OCI-LY7 (cell line): Measurements from ENCODE around the gene HS1BP3. TPM values are rescaled to one million over a fixed set of nuclear protein-coding genes. Genes with fewer than 3 reads are reported as not detected.

Experiments used
- BruUV-seq: library from RNA; stranded (reverse); fragments of 400-500 nt; replicated peaks from 2 replicates; lab custom pipeline; 2021; lab: Mats Ljungman, UMichigan
- CTCF ChIA-PET: fragments of 300-600 bp; sonication (Branson Sonifier 250); formaldehyde crosslinking; loops from one replicate; lab custom pipeline; 2022; ENCODE audit warnings: antibody characterized with exemption; ENCODE audit not compliant: unreplicated experiment; lab: Charles Lee
- POLR2A ChIA-PET: fragments of 300-600 bp; sonication (Branson Sonifier 250); formaldehyde crosslinking; loops from one replicate; lab custom pipeline; 2022; ENCODE audit warnings: antibody characterized with exemption; lab: Charles Lee
- DNase-seq: peaks from one replicate; pipeline ENCODE4 v3.0.0-alpha.2; 2015; ENCODE audit warnings: low spot score
- H2AFZ ChIP-seq: fragments of 200-600 bp; sonication (generic), shearing (Covaris generic); 2 replicates; pipeline ENCODE4 v1.6.1; 2014; ENCODE audit warnings: mild to moderate bottlenecking, antibody characterized with exemption, low read length, moderate library complexity
- H3K27ac ChIP-seq: fragments of 200-600 bp; sonication (generic); 2 replicates; pipeline ENCODE4 v1.5.1; 2014; ENCODE audit warnings: mixed run types, low read depth, mild to moderate bottlenecking, moderate library complexity, low read length, inconsistent platforms; ENCODE audit not compliant: poor library complexity, severe bottlenecking
- H3K36me3 ChIP-seq: fragments of 200-600 bp; sonication (generic); 2 replicates; pipeline ENCODE4 v1.6.1; 2014; ENCODE audit warnings: mild to moderate bottlenecking, antibody characterized with exemption, low read length, moderate library complexity, mixed read lengths; ENCODE audit not compliant: insufficient read depth
- H3K4me1 ChIP-seq: fragments of 200-600 bp; sonication (generic); 2 replicates; pipeline ENCODE4 v1.5.1; 2014; ENCODE audit warnings: mild to moderate bottlenecking, low read length; ENCODE audit not compliant: insufficient read depth, poor library complexity, severe bottlenecking
- H3K4me2 ChIP-seq: fragments of 200-600 bp; sonication (generic); 2 replicates; pipeline ENCODE4 v1.6.1; 2014; ENCODE audit warnings: mild to moderate bottlenecking, low read length
- H3K4me3 ChIP-seq: fragments of 200-600 bp; sonication (generic); 2 replicates; pipeline ENCODE4 v1.5.1; 2014; ENCODE audit warnings: mild to moderate bottlenecking, low read depth, low read length; ENCODE audit not compliant: poor library complexity, severe bottlenecking
- H3K79me2 ChIP-seq: fragments of 200-600 bp; sonication (generic); 2 replicates; pipeline ENCODE4 v1.6.1; 2016; ENCODE audit warnings: low read depth, mild to moderate bottlenecking, low read length, moderate library complexity, mixed read lengths; ENCODE audit not compliant: insufficient read depth
- H3K9me2 ChIP-seq: fragments of 200-600 bp; sonication (generic); 2 replicates; pipeline ENCODE4 v1.6.1; 2016; ENCODE audit warnings: mild to moderate bottlenecking, low read length, mixed read lengths; ENCODE audit not compliant: insufficient read depth
- H3K9me3 ChIP-seq: fragments of 200-600 bp; sonication (generic); 2 replicates; pipeline ENCODE4 v1.6.1; 2014; ENCODE audit warnings: mild to moderate bottlenecking, mixed run types, low read length, mixed read lengths
- H4K20me1 ChIP-seq: fragments of 200-600 bp; sonication (generic); 2 replicates; pipeline ENCODE4 v1.6.1; 2014; ENCODE audit warnings: mild to moderate bottlenecking, antibody characterized with exemption, low read length, moderate library complexity, mixed read lengths; ENCODE audit not compliant: insufficient read depth
- CTCF ChIP-seq: fragments of 200-600 bp; sonication (generic); conservative IDR thresholded peaks from 2 replicates; pipeline ENCODE4 v1.5.1; 2014; ENCODE audit warnings: mild to moderate bottlenecking, antibody characterized with exemption, low read length, moderate library complexity, mixed read lengths
- EZH2phosphoT487 ChIP-seq: fragments of 200-600 bp; sonication (generic); IDR thresholded peaks from 2 replicates; pipeline ENCODE4 v1.6.1; 2018; ENCODE audit warnings: low read depth, borderline replicate concordance, mild to moderate bottlenecking, mixed run types, antibody characterized with exemption, low read length, moderate library complexity, mixed read lengths
- intact Hi-C: fragments of 100-400 bp; cut with micrococcal nuclease; formaldehyde crosslinking; loops from one replicate; pipeline ENCODE4 v1.10.0; 2022; ENCODE audit not compliant: unreplicated experiment
- total RNA-seq, 2 experiments: library from RNA; depleted of rRNA in 1 of 2; stranded (reverse); fragments of >200 nt in 1 of 2; shearing (Covaris generic) in 1 of 2; gene quantifications; 2 replicates each; pipeline ENCODE4 v1.2.3, GENCODE V29; 2014 to 2022

HS1BP3 gene
- total RNA-seq, 2 experiments from 2014 or later: 10.6 to 15.2 TPM

- H3K36me3 ChIP-seq: no peaks in the 10 kb centered on the region
- H2AFZ ChIP-seq: no peak overlapping the region
- H3K9me2 ChIP-seq: no peaks in the 10 kb centered on the region
- TF ChIP-seq EZH2phosphoT487 (no peak), CTCF (no peak)
- H3K4me3 ChIP-seq: no peak overlapping the region
- DNase-seq: no peak
- H4K20me1 ChIP-seq: no peaks in the 10 kb centered on the region
- ChIA-PET POLR2A (interaction anchor here (0.6 kb wide), 1 partner anchor 186 kb away, joined by 5 read pairs; no protein-coding TSS in a partner anchor), CTCF (no interaction called here)
- BruUV-seq: no TSS peak
- H3K4me2 ChIP-seq: no peak overlapping the region
- peaks cover 14% of the 10 kb centered on the region for H3K4me1 ChIP-seq
- H3K79me2 ChIP-seq: no peaks in the 10 kb centered on the region
- no peaks in the 10 kb centered on the region for H3K9me3 ChIP-seq
- intact Hi-C loops: no loop called here
- no peak overlapping the region for H3K27ac ChIP-seq
Observed at GRCh38 chr2:20629581-20630171, 21.2 kb downstream of the HS1BP3 start.

GRCh38 chr2:20629181-20629580 is 21.7 kb downstream of the HS1BP3 start:
- Histone ChIP-seq H3K9me2 (no peaks in the 10 kb centered on the region), H3K4me1 (peaks cover 14% of the 10 kb centered on the region), H4K20me1 (no peaks in the 10 kb centered on the region), H3K4me2 (no peak overlapping the region), H3K27ac (no peak overlapping the region), H3K79me2 (no peaks in the 10 kb centered on the region), H3K9me3 (no peaks in the 10 kb centered on the region), H3K36me3 (no peaks in the 10 kb centered on the region), H3K4me3 (no peak overlapping the region), H2AFZ (no peak overlapping the region)
- no TSS peak for BruUV-seq
- TF ChIP-seq CTCF: no peak
- no peak for DNase-seq
- CTCF ChIA-PET: no interaction called here
- POLR2A ChIA-PET: interaction anchor here (0.6 kb wide), 1 partner anchor 185 kb away, joined by 5 read pairs; no protein-coding TSS in a partner anchor
- intact Hi-C loops: no loop called here

DNA sequence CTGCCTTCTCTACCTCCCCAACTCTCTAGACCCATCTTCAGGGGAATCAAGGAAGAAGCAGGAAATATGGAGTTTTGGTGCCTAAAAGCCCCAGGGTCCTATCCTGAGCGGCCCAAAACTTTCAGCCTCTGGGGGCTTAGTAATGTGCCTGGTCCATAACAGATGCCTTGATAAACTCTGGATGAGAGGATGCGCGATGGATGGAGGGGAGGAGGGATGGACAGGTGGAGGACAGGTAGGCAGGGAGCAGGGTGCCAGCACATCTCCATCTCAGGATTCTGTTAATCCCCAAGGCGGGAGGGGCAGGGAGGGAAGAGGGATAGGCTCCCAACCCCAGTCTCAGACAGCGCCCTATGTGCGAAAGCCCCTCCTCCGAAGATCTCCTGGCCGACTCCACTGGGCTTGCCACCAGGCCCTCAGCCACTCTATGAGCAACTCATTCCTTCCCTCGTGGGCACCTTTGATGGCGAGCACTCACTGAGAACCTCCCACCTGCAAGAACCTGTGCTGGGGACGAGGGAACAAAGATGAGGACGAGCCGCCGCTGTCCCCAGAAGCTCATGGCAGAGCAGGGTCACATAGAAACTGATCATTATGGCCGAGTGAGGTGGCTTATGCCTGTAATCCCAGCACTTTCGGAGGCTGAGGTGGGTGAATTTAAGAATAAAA is 23.1 kb downstream of the HS1BP3 start:
- no peaks in the 10 kb centered on the region for H3K9me2 ChIP-seq
- no peak overlapping the region for H2AFZ ChIP-seq
- no TSS peak for BruUV-seq
- DNase-seq: no peak
- no peak overlapping the region for H3K4me2 ChIP-seq
- H4K20me1 ChIP-seq: no peaks in the 10 kb centered on the region
- CTCF ChIA-PET: no interaction called here
- H3K4me3 ChIP-seq: no peak overlapping the region
- H3K9me3 ChIP-seq: no peaks in the 10 kb centered on the region
- no peaks in the 10 kb centered on the region for H3K36me3 ChIP-seq
- peaks cover 8% of the 10 kb centered on the region for H3K4me1 ChIP-seq
- no peak overlapping the region for H3K27ac ChIP-seq
- no peaks in the 10 kb centered on the region for H3K79me2 ChIP-seq
- intact Hi-C loops: no loop called here
- POLR2A ChIA-PET: no interaction called here
- no peak for TF ChIP-seq CTCF
- no peak for TF ChIP-seq EZH2phosphoT487
